CD4-positive, CD25-positive, alpha-beta regulatory T cell (primary cell): Measurements from ENCODE around the gene PLK5. TPM values are rescaled to one million over a fixed set of nuclear protein-coding genes. Genes with fewer than 3 reads are reported as not detected.

Experiments
- ATAC-seq, 2 donors: fragments of 150-1000 bp; cut with Tn5 transposase; one replicate each; pipeline ENCODE4 v1.10.0; 2021; ENCODE audit warnings: low read depth in 2 of 2, moderate number of reproducible peaks in 2 of 2, moderate library complexity in 1 of 2
- DNase-seq, 3 donors: peaks; one replicate each; pipeline versions ENCODE4 v3.0.0 to v3.0.0-alpha.2; 2012 to 2022; ENCODE audit warnings: mixed read lengths in 1 of 3
- H3K27ac ChIP-seq: one replicate; pipeline ENCODE4 v1.7.0; 2013; ENCODE audit warnings: mild to moderate bottlenecking, low read length; ENCODE audit not compliant: insufficient read depth, poor library complexity, severe bottlenecking
- H3K27me3 ChIP-seq: one replicate; pipeline ENCODE4 v1.7.0; 2013; ENCODE audit warnings: low read length; ENCODE audit not compliant: control insufficient read depth, insufficient read depth
- H3K36me3 ChIP-seq: one replicate; pipeline ENCODE4 v1.7.0; 2013; ENCODE audit warnings: mild to moderate bottlenecking, low read length, moderate library complexity; ENCODE audit not compliant: control insufficient read depth, insufficient read depth
- H3K4me1 ChIP-seq: 2 replicates; pipeline ENCODE4 v1.7.0; 2013; ENCODE audit warnings: mild to moderate bottlenecking, low read length; ENCODE audit not compliant: insufficient read depth, control insufficient read depth, poor library complexity, severe bottlenecking
- H3K4me3 ChIP-seq: one replicate; pipeline ENCODE4 v1.7.0; 2013; ENCODE audit warnings: low read depth, mild to moderate bottlenecking, low read length, moderate library complexity
- H3K9me3 ChIP-seq, 2 experiments: 1 replicate in 1 of 2; 2 replicates in 1 of 2; pipeline ENCODE4 v1.7.0; 2013; ENCODE audit warnings: low read length in 2 of 2, mild to moderate bottlenecking in 1 of 2, moderate library complexity in 1 of 2; ENCODE audit not compliant: control insufficient read depth in 2 of 2
- H3K27ac Mint-ChIP-seq, 3 donors: one replicate each; pipeline ENCODE4 v1.8.0; 2020 to 2022; ENCODE audit warnings: mild to moderate bottlenecking in 3 of 3, mixed read lengths in 3 of 3, moderate library complexity in 2 of 3
- H3K27me3 Mint-ChIP-seq: one replicate; pipeline ENCODE4 v1.8.0; 2022; ENCODE audit warnings: mild to moderate bottlenecking, mixed read lengths
- H3K36me3 Mint-ChIP-seq: one replicate; pipeline ENCODE4 v1.8.0; 2020; ENCODE audit warnings: mixed read lengths
- H3K4me1 Mint-ChIP-seq, 4 donors: one replicate each; pipeline ENCODE4 v1.8.0; 2020 to 2022; ENCODE audit warnings: mixed read lengths in 4 of 4, mild to moderate bottlenecking in 1 of 4
- H3K4me3 Mint-ChIP-seq, 4 donors: one replicate each; pipeline ENCODE4 v1.8.0; 2020 to 2022; ENCODE audit warnings: mild to moderate bottlenecking in 4 of 4, mixed read lengths in 4 of 4, moderate library complexity in 3 of 4
- H3K9me3 Mint-ChIP-seq, 7 donors: one replicate each; pipeline ENCODE4 v1.8.0; 2020 to 2022; ENCODE audit warnings: mixed read lengths in 7 of 7, mild to moderate bottlenecking in 3 of 7, moderate library complexity in 2 of 7
- polyA plus RNA-seq, 4 donors: library from polyadenylated mRNA; unstranded; fragments of 300-500 nt; fragmentation: Illumina TruSeq; gene quantifications; one replicate each; pipeline ENCODE4 v1.2.3, GENCODE V29; 2021
- total RNA-seq: library from RNA; stranded (reverse); gene quantifications from one replicate; pipeline ENCODE4 v1.2.3, GENCODE V29; 2022

Gene PLK5
- total and polyA plus RNA-seq, 5 donors from 2014 or later: not detected

- peak overlapping the region; percentile 92 to 97 (median 95) for H3K27ac Mint-ChIP-seq
- peaks cover 24% of the 10 kb centered on the region for H3K27me3 Mint-ChIP-seq
- peak overlapping the region; percentile 33 to 88 (median 86) for H3K4me3 Mint-ChIP-seq
- peak; percentile 86 to 94 (median 93) for DNase-seq
- H3K36me3 Mint-ChIP-seq: no peaks in the 10 kb centered on the region
- peak overlapping the region; percentile 70 for H3K27ac ChIP-seq
- no peak overlapping the region for H3K4me3 ChIP-seq
- peaks cover 0 to 4% (median 0%) of the 10 kb centered on the region in 7 donors for H3K9me3 Mint-ChIP-seq
- no peaks in the 10 kb centered on the region for H3K9me3 ChIP-seq
- ATAC-seq: peak; percentile 95
- no peaks in the 10 kb centered on the region for H3K27me3 ChIP-seq
- H3K4me1 Mint-ChIP-seq: peaks cover 0 to 36% (median 12%) of the 10 kb centered on the region in 4 donors
- H3K36me3 ChIP-seq: no peaks in the 10 kb centered on the region
- H3K4me1 ChIP-seq: peaks cover 30% of the 10 kb centered on the region
Observed at GRCh38 chr19:1507763-1508506, 15.9 kb upstream of the PLK5 start.

- ATAC-seq: no peak
- peak overlapping the region in 1 of 3 donors; percentile 86 for H3K27ac Mint-ChIP-seq
- H3K9me3 Mint-ChIP-seq: peaks cover 0 to 4% (median 0%) of the 10 kb centered on the region in 7 donors
- Histone ChIP-seq H3K27me3 (no peaks in the 10 kb centered on the region), H3K36me3 (no peaks in the 10 kb centered on the region), H3K4me1 (peaks cover 29% of the 10 kb centered on the region), H3K4me3 (no peak overlapping the region), H3K27ac (no peak overlapping the region), H3K9me3 (no peaks in the 10 kb centered on the region)
- H3K4me3 Mint-ChIP-seq: peak overlapping the region in 3 of 4 donors; percentile 31 to 70 (median 60)
- no peaks in the 10 kb centered on the region for H3K36me3 Mint-ChIP-seq
- H3K4me1 Mint-ChIP-seq: peaks cover 0 to 32% (median 12%) of the 10 kb centered on the region in 4 donors
- DNase-seq: no peak
- H3K27me3 Mint-ChIP-seq: peaks cover 24% of the 10 kb centered on the region
Observed at GRCh38 chr19:1508507-1508856, 15.4 kb upstream of the PLK5 start.

GRCh38 chr19:1509602-1510441 is 14.1 kb upstream of the PLK5 start:
- no peak for DNase-seq
- Mint-ChIP-seq H3K36me3 (no peaks in the 10 kb centered on the region), H3K27ac (peak overlapping the region in 1 of 3 donors; percentile 66)

GRCh38 chr19:1510442-1510806 is 13.5 kb upstream of the PLK5 start:
- Histone ChIP-seq H3K36me3 (no peaks in the 10 kb centered on the region), H3K9me3 (no peaks in the 10 kb centered on the region), H3K27ac (no peak overlapping the region), H3K4me3 (no peak overlapping the region), H3K27me3 (no peaks in the 10 kb centered on the region), H3K4me1 (peaks cover 29% of the 10 kb centered on the region)
- H3K36me3 Mint-ChIP-seq: no peaks in the 10 kb centered on the region
- H3K4me3 Mint-ChIP-seq: peak overlapping the region in 1 of 4 donors; percentile 75
- H3K27ac Mint-ChIP-seq: no peak overlapping the region
- peaks cover 0 to 3% (median 0%) of the 10 kb centered on the region in 7 donors for H3K9me3 Mint-ChIP-seq
- ATAC-seq: no peak
- peaks cover 0 to 35% (median 10%) of the 10 kb centered on the region in 4 donors for H3K4me1 Mint-ChIP-seq
- no peak for DNase-seq
- peaks cover 26% of the 10 kb centered on the region for H3K27me3 Mint-ChIP-seq

More at GRCh38 chr19:1509602-1510441, 14.1 kb upstream of the PLK5 start:
- Histone ChIP-seq H3K9me3 (no peaks in the 10 kb centered on the region), H3K27ac (no peak overlapping the region), H3K4me3 (no peak overlapping the region), H3K27me3 (no peaks in the 10 kb centered on the region), H3K4me1 (peaks cover 29% of the 10 kb centered on the region), H3K36me3 (no peaks in the 10 kb centered on the region)
- Mint-ChIP-seq H3K27me3 (peaks cover 24% of the 10 kb centered on the region), H3K4me1 (peaks cover 0 to 35% (median 11%) of the 10 kb centered on the region in 4 donors), H3K9me3 (peaks cover 0 to 3% (median 0%) of the 10 kb centered on the region in 7 donors), H3K4me3 (peak overlapping the region in 1 of 4 donors; percentile 31)
- no peak for ATAC-seq

- Mint-ChIP-seq H3K36me3 (no peaks in the 10 kb centered on the region), H3K4me3 (peak overlapping the region in 3 of 4 donors; percentile 43 to 75 (median 64)), H3K27me3 (peaks cover 24% of the 10 kb centered on the region), H3K27ac (no peak overlapping the region), H3K4me1 (peaks cover 0 to 35% (median 10%) of the 10 kb centered on the region in 4 donors), H3K9me3 (peaks cover 0 to 3% (median 0%) of the 10 kb centered on the region in 7 donors)
- Histone ChIP-seq H3K27ac (no peak overlapping the region), H3K36me3 (no peaks in the 10 kb centered on the region), H3K27me3 (no peaks in the 10 kb centered on the region), H3K4me1 (peaks cover 29% of the 10 kb centered on the region), H3K9me3 (no peaks in the 10 kb centered on the region), H3K4me3 (no peak overlapping the region)
- no peak for ATAC-seq
- DNase-seq: no peak
Observed at GRCh38 chr19:1510807-1511206, 13.1 kb upstream of the PLK5 start.

- peak in 1 of 3 donors; percentile 33 for DNase-seq
Observed at GRCh38 chr19:1511318-1512317, 12.3 kb upstream of the PLK5 start.

More at GRCh38 chr19:1511318-1512317, 12.3 kb upstream of the PLK5 start:
- no peaks in the 10 kb centered on the region for H3K27me3 ChIP-seq
- Mint-ChIP-seq H3K27ac (peak overlapping the region in 2 of 3 donors; percentile 36 to 89), H3K9me3 (peaks cover 0 to 1% (median 0%) of the 10 kb centered on the region in 7 donors), H3K36me3 (no peaks in the 10 kb centered on the region), H3K27me3 (peaks cover 24% of the 10 kb centered on the region), H3K4me3 (peak overlapping the region; percentile 69 to 76 (median 74)), H3K4me1 (peaks cover 0 to 31% (median 8%) of the 10 kb centered on the region in 4 donors)
- H3K4me1 ChIP-seq: peaks cover 29% of the 10 kb centered on the region
- H3K36me3 ChIP-seq: no peaks in the 10 kb centered on the region
- H3K27ac ChIP-seq: no peak overlapping the region
- H3K9me3 ChIP-seq: no peaks in the 10 kb centered on the region
- H3K4me3 ChIP-seq: no peak overlapping the region
- ATAC-seq: no peak
